H9 (cell line): ENCODE data around the gene RND2. TPM values are rescaled to one million over a fixed set of nuclear protein-coding genes. Genes with fewer than 3 reads are reported as not detected.
A peak's percentile ranks its signal among the peaks of the same experiment; 100 is the strongest.

ENCODE experiments used
- DNase-seq: peaks from one replicate; pipeline ENCODE4 v3.0.0-alpha.2; 2017
- H2AFZ ChIP-seq: one replicate; pipeline ENCODE4 v1.6.1; 2013; ENCODE audit warnings: mild to moderate bottlenecking, low read length, control low read depth, moderate library complexity
- H2AK5ac ChIP-seq: 2 replicates; pipeline ENCODE4 v1.6.1; 2013; ENCODE audit warnings: low read length, control low read depth, mixed read lengths; ENCODE audit not compliant: insufficient read length
- H2BK120ac ChIP-seq: one replicate; pipeline ENCODE4 v1.6.1; 2013; ENCODE audit warnings: low read depth, mild to moderate bottlenecking, low read length, control low read depth, inconsistent platforms; ENCODE audit not compliant: poor library complexity, severe bottlenecking
- H2BK12ac ChIP-seq: 2 replicates; pipeline ENCODE4 v1.6.1; 2013; ENCODE audit warnings: low read length, control low read depth, mixed read lengths, low read depth; ENCODE audit not compliant: insufficient read length
- H2BK15ac ChIP-seq: 2 replicates; pipeline ENCODE4 v1.6.1; 2013; ENCODE audit warnings: low read depth, low read length, control low read depth
- H2BK20ac ChIP-seq: one replicate; pipeline ENCODE4 v1.6.1; 2013; ENCODE audit warnings: low read depth, mild to moderate bottlenecking, low read length, control low read depth, inconsistent platforms; ENCODE audit not compliant: poor library complexity, severe bottlenecking
- H2BK5ac ChIP-seq: 2 replicates; pipeline ENCODE4 v1.6.1; 2013; ENCODE audit warnings: low read length, control low read depth, mixed read lengths; ENCODE audit not compliant: insufficient read length
- H3K14ac ChIP-seq: 2 replicates; pipeline ENCODE4 v1.6.1; 2013; ENCODE audit warnings: low read length, control low read depth; ENCODE audit not compliant: insufficient read depth
- H3K18ac ChIP-seq: 2 replicates; pipeline ENCODE4 v1.6.1; 2013; ENCODE audit warnings: low read depth, mild to moderate bottlenecking, mixed read lengths, low read length, control low read depth; ENCODE audit not compliant: insufficient read length
- H3K23ac ChIP-seq: 2 replicates; pipeline ENCODE4 v1.6.1; 2013; ENCODE audit warnings: low read length, control low read depth, mixed read lengths, low read depth; ENCODE audit not compliant: insufficient read length
- H3K23me2 ChIP-seq: 2 replicates; pipeline ENCODE4 v1.6.1; 2013; ENCODE audit warnings: low read depth, mild to moderate bottlenecking, mixed read lengths, low read length, control low read depth; ENCODE audit not compliant: insufficient read length, poor library complexity, severe bottlenecking
- H3K27ac ChIP-seq: 2 replicates; pipeline ENCODE4 v1.5.1; 2013; ENCODE audit warnings: low read length, control low read depth, mixed read lengths, low read depth; ENCODE audit not compliant: insufficient read length
- H3K27me3 ChIP-seq: 2 replicates; pipeline ENCODE4 v1.6.1; 2013; ENCODE audit warnings: low read length, control low read depth, inconsistent platforms; ENCODE audit not compliant: insufficient read depth
- H3K4ac ChIP-seq: 2 replicates; pipeline ENCODE4 v1.6.1; 2013; ENCODE audit warnings: low read depth, mild to moderate bottlenecking, control low read depth, inconsistent platforms, low read length, moderate library complexity
- H3K4me1 ChIP-seq: 2 replicates; pipeline ENCODE4 v1.6.1; 2013; ENCODE audit warnings: low read length, control low read depth, inconsistent platforms; ENCODE audit not compliant: insufficient read depth
- H3K4me2 ChIP-seq: 2 replicates; pipeline ENCODE4 v1.6.1; 2013; ENCODE audit warnings: low read length, control low read depth, mixed read lengths; ENCODE audit not compliant: insufficient read length, insufficient read depth
- H3K56ac ChIP-seq: 2 replicates; pipeline ENCODE4 v1.6.1; 2013; ENCODE audit warnings: low read depth, mild to moderate bottlenecking, mixed read lengths, low read length, control low read depth; ENCODE audit not compliant: insufficient read length
- H3K79me1 ChIP-seq: 2 replicates; pipeline ENCODE4 v1.6.1; 2013; ENCODE audit warnings: low read depth, mild to moderate bottlenecking, moderate library complexity, low read length, control low read depth, inconsistent platforms; ENCODE audit not compliant: insufficient read depth, poor library complexity, severe bottlenecking
- H3K79me2 ChIP-seq: 2 replicates; pipeline ENCODE4 v1.6.1; 2013; ENCODE audit warnings: low read length, control low read depth, inconsistent platforms; ENCODE audit not compliant: insufficient read depth
- H3K9ac ChIP-seq: 2 replicates; pipeline ENCODE4 v1.6.1; 2013; ENCODE audit warnings: low read length, control low read depth, mixed read lengths; ENCODE audit not compliant: insufficient read length; ENCODE audit errors: extremely low read depth
- H3K9me3 ChIP-seq: one replicate; pipeline ENCODE4 v1.6.1; 2013; ENCODE audit warnings: low read depth, low read length, inconsistent platforms; ENCODE audit not compliant: control insufficient read depth
- H3T11ph ChIP-seq: one replicate; pipeline ENCODE4 v1.6.1; 2013; ENCODE audit warnings: mild to moderate bottlenecking, low read length, control low read depth, inconsistent platforms
- H4K20me1 ChIP-seq: one replicate; pipeline ENCODE4 v1.6.1; 2013; ENCODE audit not compliant: control insufficient read depth, insufficient read length, insufficient read depth
- H4K5ac ChIP-seq: 2 replicates; pipeline ENCODE4 v1.6.1; 2013; ENCODE audit warnings: low read depth, mild to moderate bottlenecking, mixed read lengths, low read length, control low read depth; ENCODE audit not compliant: insufficient read length
- H4K8ac ChIP-seq: replicated peaks from 2 replicates; pipeline ENCODE4 v1.6.1; 2013; ENCODE audit warnings: low read length, control low read depth, mixed read lengths, low read depth; ENCODE audit not compliant: insufficient read length
- H4K91ac ChIP-seq: 2 replicates; pipeline ENCODE4 v1.6.1; 2013; ENCODE audit warnings: low read depth, mild to moderate bottlenecking, moderate library complexity, mixed read lengths, low read length, control low read depth; ENCODE audit not compliant: insufficient read length
- H3K27ac Mint-ChIP-seq, 3 experiments: 2 replicates in 2 of 3; 3 replicates in 1 of 3; pipeline ENCODE4 v1.8.0; 2020 to 2021; ENCODE audit warnings: mixed read lengths in 3 of 3, mild to moderate bottlenecking in 1 of 3, moderate library complexity in 1 of 3
- H3K27me3 Mint-ChIP-seq: 2 replicates; pipeline ENCODE4 v1.8.0; 2021; ENCODE audit warnings: low read depth, mild to moderate bottlenecking, moderate library complexity, mixed read lengths
- H3K36me3 Mint-ChIP-seq, 3 experiments: 2 replicates in 2 of 3; 3 replicates in 1 of 3; pipeline ENCODE4 v1.8.0; 2020 to 2021; ENCODE audit warnings: low read depth in 3 of 3, mixed read lengths in 3 of 3; ENCODE audit not compliant: insufficient read depth in 1 of 3
- H3K4me1 Mint-ChIP-seq, 2 experiments: 2 replicates each; pipeline ENCODE4 v1.8.0; 2020; ENCODE audit warnings: mixed read lengths in 2 of 2
- H3K4me3 Mint-ChIP-seq, 2 experiments: 2 replicates in 1 of 2; 3 replicates in 1 of 2; pipeline ENCODE4 v1.8.0; 2020 to 2021; ENCODE audit warnings: mild to moderate bottlenecking in 2 of 2, mixed read lengths in 2 of 2, moderate library complexity in 1 of 2
- H3K9me3 Mint-ChIP-seq, 2 experiments: 2 replicates in 1 of 2; 3 replicates in 1 of 2; pipeline ENCODE4 v1.8.0; 2020; ENCODE audit warnings: mild to moderate bottlenecking in 2 of 2, mixed read lengths in 2 of 2, moderate library complexity in 1 of 2
- WGBS: extraction: QIAGEN DNeasy Blood & Tissue Kit; methylation state at CpG from one replicate; pipeline ENCODE4 v1.1.7; 2013; ENCODE audit warnings: missing lambda C conversion rate, low lambda C conversion rate, mixed read lengths; ENCODE audit not compliant: insufficient read length; ENCODE audit errors: extremely low coverage; 5-methylcytosine and 5-hydroxymethylcytosine counted together
- total RNA-seq: library from RNA; stranded (reverse); gene quantifications from 2 replicates; pipeline ENCODE4 v1.2.1, GENCODE V29; 2021
- TF ChIP-seq, protein P1 (sequence below): fragments of 200-600 bp; sonication (generic); conservative IDR thresholded peaks from 3 replicates; pipeline ENCODE4 v1.8.0; 2021; ENCODE audit warnings: antibody characterized with exemption, mild to moderate bottlenecking

The RND2 gene
- total RNA-seq, 1 experiment from 2014 or later = 47.8 TPM

DNA sequence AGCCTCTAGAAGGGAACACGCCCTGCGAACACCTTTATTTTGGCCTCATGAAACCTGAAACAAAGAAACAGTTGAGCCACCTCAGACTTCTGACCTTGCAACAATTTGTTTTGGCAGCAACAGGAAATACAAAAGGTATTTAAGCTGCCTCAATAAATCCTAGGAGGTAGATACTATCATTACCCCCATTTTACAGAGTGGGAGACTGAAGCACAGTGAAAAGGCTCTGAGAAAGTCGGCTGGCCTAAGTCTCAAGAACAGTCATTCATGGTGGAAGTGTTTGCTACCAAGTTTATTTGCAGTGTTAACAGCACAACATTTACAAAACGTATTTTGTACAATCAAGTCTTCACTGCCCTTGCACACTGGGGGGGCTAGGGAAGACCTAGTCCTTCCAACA, 19.0 kb downstream of the RND2 start:
- H3K56ac ChIP-seq = no peak overlapping the region
- Mint-ChIP-seq H3K4me1 (peaks cover 44 to 46% of the 10 kb centered on the region in 2 experiments), H3K4me3 (no peak overlapping the region), H3K27me3 (no peaks in the 10 kb centered on the region), H3K36me3 (peaks cover 14 to 29% (median 23%) of the 10 kb centered on the region in 3 experiments; a peak in 6 of 7 replicates), H3K9me3 (no peaks in the 10 kb centered on the region; a peak in 1 of 5 replicates), H3K27ac (peak overlapping the region in 2 of 3 experiments; percentile 51 to 77; a peak in 2 of 7 replicates)
- no peaks in the 10 kb centered on the region for H3K27me3 ChIP-seq
- no peaks in the 10 kb centered on the region for H3K9me3 ChIP-seq
- H3K4me1 ChIP-seq = peaks cover 13% of the 10 kb centered on the region; the same call in 1 of the 2 replicates
- H3K23ac ChIP-seq = no peak overlapping the region
- no peak overlapping the region for H2AK5ac ChIP-seq
- no peak overlapping the region for H3K9ac ChIP-seq
- H4K20me1 ChIP-seq = no peaks in the 10 kb centered on the region
- no CpG with 5 or more reads among the region's 4 CpGs for WGBS
- H2AFZ ChIP-seq = no peak overlapping the region
- no peak overlapping the region for H3K4me2 ChIP-seq
- no peak for DNase-seq
- no peak overlapping the region for H3K14ac ChIP-seq
- no peak overlapping the region for H4K8ac ChIP-seq
- H3K4ac ChIP-seq = no peak overlapping the region
- H2BK120ac ChIP-seq = no peak overlapping the region
- no peak overlapping the region for H2BK15ac ChIP-seq
- H3K79me1 ChIP-seq = no peaks in the 10 kb centered on the region
- H3K23me2 ChIP-seq = no peaks in the 10 kb centered on the region
- no peak overlapping the region for H3K18ac ChIP-seq
- TF ChIP-seq, protein P1, sequence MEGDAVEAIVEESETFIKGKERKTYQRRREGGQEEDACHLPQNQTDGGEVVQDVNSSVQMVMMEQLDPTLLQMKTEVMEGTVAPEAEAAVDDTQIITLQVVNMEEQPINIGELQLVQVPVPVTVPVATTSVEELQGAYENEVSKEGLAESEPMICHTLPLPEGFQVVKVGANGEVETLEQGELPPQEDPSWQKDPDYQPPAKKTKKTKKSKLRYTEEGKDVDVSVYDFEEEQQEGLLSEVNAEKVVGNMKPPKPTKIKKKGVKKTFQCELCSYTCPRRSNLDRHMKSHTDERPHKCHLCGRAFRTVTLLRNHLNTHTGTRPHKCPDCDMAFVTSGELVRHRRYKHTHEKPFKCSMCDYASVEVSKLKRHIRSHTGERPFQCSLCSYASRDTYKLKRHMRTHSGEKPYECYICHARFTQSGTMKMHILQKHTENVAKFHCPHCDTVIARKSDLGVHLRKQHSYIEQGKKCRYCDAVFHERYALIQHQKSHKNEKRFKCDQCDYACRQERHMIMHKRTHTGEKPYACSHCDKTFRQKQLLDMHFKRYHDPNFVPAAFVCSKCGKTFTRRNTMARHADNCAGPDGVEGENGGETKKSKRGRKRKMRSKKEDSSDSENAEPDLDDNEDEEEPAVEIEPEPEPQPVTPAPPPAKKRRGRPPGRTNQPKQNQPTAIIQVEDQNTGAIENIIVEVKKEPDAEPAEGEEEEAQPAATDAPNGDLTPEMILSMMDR = no peak
- no peak overlapping the region for H2BK20ac ChIP-seq
- no peak overlapping the region for H2BK12ac ChIP-seq
- H3T11ph ChIP-seq = no peak overlapping the region
- no peaks in the 10 kb centered on the region for H3K79me2 ChIP-seq
- H4K5ac ChIP-seq = no peak overlapping the region
- H3K27ac ChIP-seq = no peak overlapping the region
- H2BK5ac ChIP-seq = no peak overlapping the region
- H4K91ac ChIP-seq = no peak overlapping the region
